Neuronal stem cell (in vitro differentiated cells): Measurements from ENCODE around the gene SMAP2.

Experiments
- DNase-seq: peaks from one replicate; pipeline ENCODE4 v3.0.0-alpha.2; 2013; ENCODE audit warnings: low spot score
- H2AFZ ChIP-seq: one replicate; pipeline ENCODE4 v1.6.1; 2013; ENCODE audit warnings: mild to moderate bottlenecking, low read length, inconsistent platforms
- H2AK5ac ChIP-seq: 2 replicates; pipeline ENCODE4 v1.6.1; 2013; ENCODE audit warnings: low read depth, mild to moderate bottlenecking, inconsistent platforms, low read length, moderate library complexity, mixed read lengths
- H2BK120ac ChIP-seq: 2 replicates; pipeline ENCODE4 v1.6.1; 2013; ENCODE audit warnings: low read depth, mild to moderate bottlenecking, inconsistent platforms, low read length, moderate library complexity, mixed read lengths
- H2BK12ac ChIP-seq: one replicate; pipeline ENCODE4 v1.6.1; 2013; ENCODE audit warnings: low read length, inconsistent platforms
- H2BK15ac ChIP-seq: 2 replicates; pipeline ENCODE4 v1.6.1; 2013; ENCODE audit warnings: mild to moderate bottlenecking, low read length, inconsistent platforms, mixed read lengths
- H2BK5ac ChIP-seq: one replicate; pipeline ENCODE4 v1.6.1; 2013; ENCODE audit warnings: inconsistent platforms, mild to moderate bottlenecking, low read length, moderate library complexity
- H3K14ac ChIP-seq: one replicate; pipeline ENCODE4 v1.6.1; 2013; ENCODE audit warnings: low read length, inconsistent platforms
- H3K18ac ChIP-seq: 2 replicates; pipeline ENCODE4 v1.6.1; 2013; ENCODE audit warnings: low read length, inconsistent platforms
- H3K23ac ChIP-seq: 2 replicates; pipeline ENCODE4 v1.6.1; 2013; ENCODE audit warnings: low read depth, mild to moderate bottlenecking, mixed read lengths, low read length, inconsistent platforms; ENCODE audit not compliant: poor library complexity
- H3K27ac ChIP-seq: replicated peaks from 3 replicates; pipeline ENCODE4 v1.5.1; 2013; ENCODE audit warnings: low read length, inconsistent platforms
- H3K27me3 ChIP-seq, 3 experiments: 2 replicates each; pipeline ENCODE4 v1.6.1; 2013; ENCODE audit warnings: low read length in 3 of 3, mild to moderate bottlenecking in 2 of 3, inconsistent platforms in 1 of 3, low read depth in 1 of 3, mixed read lengths in 1 of 3, moderate library complexity in 1 of 3; ENCODE audit not compliant: control insufficient read depth in 3 of 3, insufficient read depth in 3 of 3
- H3K36me3 ChIP-seq, 2 donors: replicated peaks in 1 of 2; 2 replicates each; pipeline ENCODE4 v1.6.1; 2013; ENCODE audit warnings: low read length in 2 of 2; ENCODE audit not compliant: control insufficient read depth in 2 of 2, insufficient read depth in 2 of 2
- H3K4ac ChIP-seq: 2 replicates; pipeline ENCODE4 v1.6.1; 2013; ENCODE audit warnings: inconsistent platforms, mild to moderate bottlenecking, low read length, moderate library complexity
- H3K4me1 ChIP-seq, 2 donors: 1 replicate in 1 of 2; 2 replicates in 1 of 2; pipeline ENCODE4 v1.6.1; 2013; ENCODE audit warnings: low read length in 2 of 2, low read depth in 1 of 2; ENCODE audit not compliant: control insufficient read depth in 2 of 2, insufficient read depth in 1 of 2
- H3K4me2 ChIP-seq: one replicate; pipeline ENCODE4 v1.6.1; 2013; ENCODE audit warnings: mild to moderate bottlenecking, low read length, inconsistent platforms; ENCODE audit not compliant: insufficient read depth, poor library complexity, severe bottlenecking
- H3K4me3 ChIP-seq, 2 donors: 2 replicates each; pipeline ENCODE4 v1.5.1; 2013; ENCODE audit warnings: low read length in 2 of 2, mild to moderate bottlenecking in 2 of 2, inconsistent platforms in 1 of 2, moderate library complexity in 1 of 2
- H3K79me1 ChIP-seq: one replicate; pipeline ENCODE4 v1.6.1; 2013; ENCODE audit warnings: low read depth, mild to moderate bottlenecking, inconsistent platforms, low read length, moderate library complexity
- H3K9ac ChIP-seq: one replicate; pipeline ENCODE4 v1.6.1; 2013; ENCODE audit warnings: mild to moderate bottlenecking, low read depth, low read length, inconsistent platforms; ENCODE audit not compliant: poor library complexity
- H3K9me3 ChIP-seq, 2 donors: replicated peaks in 1 of 2; 2 replicates each; pipeline versions ENCODE3 to v1.6.1; 2013; ENCODE audit warnings: low read length in 2 of 2, mild to moderate bottlenecking in 2 of 2, inconsistent platforms in 1 of 2, low read depth in 1 of 2, mixed read lengths in 1 of 2, moderate library complexity in 1 of 2; ENCODE audit not compliant: control insufficient read depth in 2 of 2, insufficient read depth in 1 of 2
- H4K8ac ChIP-seq: one replicate; pipeline ENCODE4 v1.6.1; 2013; ENCODE audit warnings: low read depth, mild to moderate bottlenecking, inconsistent platforms, low read length, moderate library complexity
- H4K91ac ChIP-seq: one replicate; pipeline ENCODE4 v1.6.1; 2013; ENCODE audit warnings: low read length, low read depth, mild to moderate bottlenecking, inconsistent platforms; ENCODE audit not compliant: poor library complexity
- WGBS, 2 donors: extraction: QIAGEN DNeasy Blood & Tissue Kit; methylation state at CpG; one replicate each; pipeline ENCODE4 v1.1.7; 2013; ENCODE audit warnings: missing lambda C conversion rate in 2 of 2, mixed read lengths in 1 of 2; ENCODE audit not compliant: insufficient read length in 2 of 2, insufficient replicate concordance in 1 of 2; ENCODE audit errors: extremely low coverage in 2 of 2; 5-methylcytosine and 5-hydroxymethylcytosine counted together

SMAP2 gene

GRCh38 chr1:40338745-40339419 lies 34.6 kb upstream of the SMAP2 start:
- no peaks in the 10 kb centered on the region for H3K27me3 ChIP-seq
- no peak overlapping the region for H3K4me2 ChIP-seq
- no peaks in the 10 kb centered on the region for H3K4me1 ChIP-seq
- H3K4me3 ChIP-seq, result no peak overlapping the region
- no peaks in the 10 kb centered on the region for H3K9me3 ChIP-seq
- H2BK120ac ChIP-seq, result no peak overlapping the region
- no peaks in the 10 kb centered on the region for H3K79me1 ChIP-seq
- no peak overlapping the region for H2BK15ac ChIP-seq
- H3K14ac ChIP-seq, result no peak overlapping the region
- no CpG with 5 or more reads among the region's 21 CpGs for WGBS, 2 donors
- H4K8ac ChIP-seq, result no peak overlapping the region
- no peak overlapping the region for H3K4ac ChIP-seq
- H2BK5ac ChIP-seq, result no peak overlapping the region
- no peak overlapping the region for H3K23ac ChIP-seq
- H3K27ac ChIP-seq, result no peak overlapping the region
- no peak overlapping the region for H4K91ac ChIP-seq
- no peak overlapping the region for H2AFZ ChIP-seq
- no peak overlapping the region for H2BK12ac ChIP-seq
- no peak overlapping the region for H2AK5ac ChIP-seq
- H3K36me3 ChIP-seq, result no peaks in the 10 kb centered on the region
- no peak overlapping the region for H3K9ac ChIP-seq
- H3K18ac ChIP-seq, result no peak overlapping the region
- DNase-seq, result peak; percentile 82

GRCh38 chr1:40339420-40340323 lies 33.9 kb upstream of the SMAP2 start:
- Histone ChIP-seq H3K9ac (no peak overlapping the region), H2BK5ac (no peak overlapping the region), H2AK5ac (no peak overlapping the region), H2BK120ac (no peak overlapping the region), H3K18ac (no peak overlapping the region), H3K4me3 (peak overlapping the region in 1 of 2 donors; percentile 25), H3K36me3 (no peaks in the 10 kb centered on the region), H3K4me2 (no peak overlapping the region), H3K4ac (no peak overlapping the region), H2BK15ac (no peak overlapping the region), H2AFZ (peak overlapping the region; percentile 36), H3K4me1 (no peaks in the 10 kb centered on the region), H3K27ac (no peak overlapping the region), H4K8ac (no peak overlapping the region), H4K91ac (no peak overlapping the region), H3K9me3 (no peaks in the 10 kb centered on the region), H2BK12ac (no peak overlapping the region), H3K14ac (no peak overlapping the region), H3K79me1 (no peaks in the 10 kb centered on the region), H3K23ac (no peak overlapping the region), H3K27me3 (no peaks in the 10 kb centered on the region)
- WGBS, 2 donors, result no CpG with 5 or more reads among the region's 6 CpGs
- no peak for DNase-seq

GRCh38 chr1:40341491-40342380 lies 31.8 kb upstream of the SMAP2 start:
- H3K18ac ChIP-seq, result no peak overlapping the region
- no peak overlapping the region for H3K9ac ChIP-seq
- no peak overlapping the region for H3K4ac ChIP-seq
- no peak overlapping the region for H2BK120ac ChIP-seq
- no peak overlapping the region for H3K4me3 ChIP-seq
- no peaks in the 10 kb centered on the region for H3K4me1 ChIP-seq
- no peak overlapping the region for H2AK5ac ChIP-seq
- no peaks in the 10 kb centered on the region for H3K9me3 ChIP-seq
- H3K27me3 ChIP-seq, result no peaks in the 10 kb centered on the region
- WGBS, 2 donors, result no CpG with 5 or more reads among the region's 6 CpGs
- H2AFZ ChIP-seq, result no peak overlapping the region
- no peak overlapping the region for H2BK5ac ChIP-seq
- H2BK15ac ChIP-seq, result no peak overlapping the region
- no peaks in the 10 kb centered on the region for H3K36me3 ChIP-seq
- H3K14ac ChIP-seq, result no peak overlapping the region
- H3K27ac ChIP-seq, result no peak overlapping the region
- H2BK12ac ChIP-seq, result no peak overlapping the region
- no peak overlapping the region for H4K8ac ChIP-seq
- H3K23ac ChIP-seq, result no peak overlapping the region
- no peaks in the 10 kb centered on the region for H3K79me1 ChIP-seq
- no peak overlapping the region for H3K4me2 ChIP-seq
- no peak for DNase-seq
- H4K91ac ChIP-seq, result no peak overlapping the region
